Measurements from ENCODE around the gene PNMA6E.

PNMA6E gene

GRCh38 chrX:153401133-153401764 lies at the start of gene PNMA6E:
Gene PNMA6E (minus strand): TSS chrX:153401350. CDS start chrX:153398849, 2,501 bp downstream.
- Mint-ChIP-seq H3K9me3 (peaks cover 28% of the 10 kb centered on the region), H3K4me3 (no peak within 1 kb of the TSS), H3K27me3 (ENCODE audit: low read depth) (peaks cover 5% of the 10 kb centered on the region), H3K4me1 (no peaks in the 10 kb centered on the region), H3K36me3 (ENCODE audit: low read depth) (no peaks in the 10 kb centered on the region), H3K27ac (no peak within 1 kb of the TSS)
- TF ChIP-seq CTCF (IDR thresholded peaks at IDR 0.05; ENCODE audit: unreplicated experiment in 3 of 3), result no peak

- peaks cover 7% of the 10 kb centered on the region for H3K9me3 Mint-ChIP-seq
- no peak overlapping the region for H3K4me3 Mint-ChIP-seq
- H3K4me1 Mint-ChIP-seq, result peaks cover 5% of the 10 kb centered on the region
- no peak overlapping the region for H3K27ac Mint-ChIP-seq
- no peaks in the 10 kb centered on the region for H3K27me3 Mint-ChIP-seq (ENCODE audit: low read depth)
- H3K36me3 Mint-ChIP-seq (ENCODE audit: low read depth), result no peaks in the 10 kb centered on the region
- TF ChIP-seq CTCF (IDR thresholded peaks at IDR 0.05; ENCODE audit: unreplicated experiment in 3 of 3), result no peak
These were observed 49.8 kb upstream of the PNMA6E start for GRCh38 chrX:153450949-153451277.

- peaks cover 5% of the 10 kb centered on the region for H3K4me1 Mint-ChIP-seq
- no peaks in the 10 kb centered on the region for H3K36me3 Mint-ChIP-seq (ENCODE audit: low read depth)
- H3K27ac Mint-ChIP-seq, result no peak overlapping the region
- H3K27me3 Mint-ChIP-seq (ENCODE audit: low read depth), result no peaks in the 10 kb centered on the region
- TF ChIP-seq CTCF (IDR thresholded peaks at IDR 0.05; ENCODE audit: unreplicated experiment in 3 of 3), result no peak
- no peak overlapping the region for H3K4me3 Mint-ChIP-seq
- H3K9me3 Mint-ChIP-seq, result peaks cover 7% of the 10 kb centered on the region
These were observed 49.2 kb upstream of the PNMA6E start for GRCh38 chrX:153450114-153450948.

GRCh38 chrX:153449368-153450113 lies 48.4 kb upstream of the PNMA6E start:
- Mint-ChIP-seq H3K36me3 (ENCODE audit: low read depth) (no peaks in the 10 kb centered on the region), H3K4me3 (no peak overlapping the region), H3K27ac (peak overlapping the region in 2 of 3 experiments; percentile 32 to 66), H3K4me1 (peaks cover 5% of the 10 kb centered on the region), H3K27me3 (ENCODE audit: low read depth) (no peaks in the 10 kb centered on the region), H3K9me3 (peaks cover 7% of the 10 kb centered on the region)
- no peak for TF ChIP-seq CTCF (IDR thresholded peaks at IDR 0.05; ENCODE audit: unreplicated experiment in 3 of 3)

GRCh38 chrX:153448556-153449367 lies 47.6 kb upstream of the PNMA6E start:
- Mint-ChIP-seq H3K9me3 (peaks cover 7% of the 10 kb centered on the region), H3K27me3 (ENCODE audit: low read depth) (no peaks in the 10 kb centered on the region), H3K36me3 (ENCODE audit: low read depth) (no peaks in the 10 kb centered on the region), H3K4me1 (peaks cover 5% of the 10 kb centered on the region), H3K27ac (no peak overlapping the region), H3K4me3 (no peak overlapping the region)
- no peak for TF ChIP-seq CTCF (IDR thresholded peaks at IDR 0.05; ENCODE audit: unreplicated experiment in 3 of 3)
